Esophagus squamous epithelium (tissue), 5 donors: ENCODE data around the gene ZC2HC1C. TPM values are rescaled to one million over a fixed set of nuclear protein-coding genes. Genes with fewer than 3 reads are reported as not detected.

Experiments
- DNase-seq: peaks from one replicate; lab custom pipeline; 2025; lab: John Stamatoyannopoulos, UW
- H3K27ac ChIP-seq, 4 donors: fragments of 200-600 bp; sonication (generic); one replicate each; pipeline ENCODE4 v1.5.1; 2016 to 2019; ENCODE audit warnings: mild to moderate bottlenecking in 1 of 4
- H3K27me3 ChIP-seq, 4 donors: fragments of 200-600 bp; sonication (generic); 1 replicate in 3 of 4; 2 replicates in 1 of 4; pipeline versions ENCODE4 v1.5.1 to v1.6.0; 2017 to 2021; ENCODE audit warnings: antibody characterized with exemption in 1 of 4
- H3K36me3 ChIP-seq, 3 donors: fragments of 200-600 bp; sonication (generic); one replicate each; pipeline ENCODE4 v1.5.1; 2016 to 2019
- H3K4me1 ChIP-seq, 3 donors: fragments of 200-600 bp; sonication (generic); one replicate each; pipeline ENCODE4 v1.5.1; 2017 to 2019
- H3K4me3 ChIP-seq, 4 donors: fragments of 200-600 bp; sonication (generic); 1 replicate in 3 of 4; 2 replicates in 1 of 4; pipeline ENCODE4 v1.5.1; 2016 to 2019; ENCODE audit warnings: mild to moderate bottlenecking in 2 of 4, moderate library complexity in 1 of 4
- H3K9me3 ChIP-seq, 3 donors: fragments of 200-600 bp; sonication (generic); one replicate each; pipeline ENCODE4 v1.5.1; 2016 to 2019
- POLR2A ChIP-seq, 4 donors: fragments of 450-650 bp; IDR thresholded peaks; one replicate each; pipeline ENCODE4 v1.6.1; 2017; ENCODE audit warnings: antibody characterized with exemption in 4 of 4, mild to moderate bottlenecking in 4 of 4, moderate library complexity in 3 of 4
- WGBS, 2 donors: methylation state at CpG; one replicate each; pipeline ENCODE4 v1.1.5; 2018; 5-methylcytosine and 5-hydroxymethylcytosine counted together
- intact Hi-C: fragments of 100-400 bp; cut with DNase I; formaldehyde crosslinking; loops from one replicate; pipeline ENCODE4 v1.15.0; 2022
- total RNA-seq, 4 donors: library from RNA; depleted of rRNA; stranded (reverse); fragments of >200 nt; gene quantifications; one replicate each; pipeline ENCODE4 v1.1.0, GENCODE V29; 2016
- TF ChIP-seq, protein P1 (sequence below), 6 experiments: fragments of 450-650 bp in 4 of 6; fragments of 200-600 bp in 2 of 6; sonication (generic) in 2 of 6; IDR thresholded peaks; one replicate each; pipeline ENCODE4 v1.5.1; 2016 to 2019; ENCODE audit warnings: antibody characterized with exemption in 6 of 6, mild to moderate bottlenecking in 4 of 6, moderate library complexity in 4 of 6
- donor health status: DM: yes; HTN: yes; CAD: no.

The ZC2HC1C gene
- total RNA-seq, 4 donors from 2014 or later = 0.64 to 5.0 (median 2.2) TPM

DNA sequence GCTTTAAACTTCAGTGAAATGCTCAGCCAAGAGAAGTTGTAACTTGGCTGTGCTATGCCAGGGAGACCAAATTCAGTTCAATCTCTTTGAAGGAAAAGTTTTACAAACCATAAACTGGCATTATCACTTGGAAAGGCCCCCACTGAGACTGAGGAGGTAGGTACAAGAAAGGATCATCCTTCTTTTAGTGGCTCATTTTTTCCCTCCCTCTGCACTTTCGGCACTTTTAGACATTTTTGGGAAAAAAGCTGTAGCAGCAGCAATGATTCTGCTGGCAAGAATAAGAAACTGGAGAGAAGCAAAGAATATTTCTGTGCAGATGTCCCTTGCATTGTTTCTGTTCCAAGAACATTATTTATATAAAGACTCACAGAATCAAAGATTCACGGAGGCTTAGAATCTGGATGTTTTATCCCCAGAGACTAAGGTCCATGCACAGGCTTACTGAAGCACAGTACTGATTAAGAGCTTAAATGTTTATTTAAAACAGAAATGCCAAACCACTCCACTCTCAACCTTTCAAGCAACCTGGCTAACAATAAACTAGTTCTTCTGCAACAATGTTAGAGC, 12.3 kb downstream of the ZC2HC1C start:
- intact Hi-C loops = loop anchor here (5.0 to 10.0 kb wide), 3 partner anchors 77 to 167 kb away; partner anchors contain the start of gene EIF2B2
- Histone ChIP-seq H3K9me3 (no peaks in the 10 kb centered on the region), H3K4me1 (peaks cover 6 to 60% (median 13%) of the 10 kb centered on the region in 3 donors), H3K27ac (peak overlapping the region in 3 of 4 donors; percentile 14 to 65 (median 54)), H3K27me3 (no peaks in the 10 kb centered on the region), H3K4me3 (peak overlapping the region in 1 of 4 donors; percentile 0), H3K36me3 (peaks cover 0 to 48% (median 34%) of the 10 kb centered on the region in 3 donors)
- no peak for DNase-seq
- TF ChIP-seq POLR2A (IDR thresholded peaks at IDR 0.05) = no peak
- TF ChIP-seq, protein P1, sequence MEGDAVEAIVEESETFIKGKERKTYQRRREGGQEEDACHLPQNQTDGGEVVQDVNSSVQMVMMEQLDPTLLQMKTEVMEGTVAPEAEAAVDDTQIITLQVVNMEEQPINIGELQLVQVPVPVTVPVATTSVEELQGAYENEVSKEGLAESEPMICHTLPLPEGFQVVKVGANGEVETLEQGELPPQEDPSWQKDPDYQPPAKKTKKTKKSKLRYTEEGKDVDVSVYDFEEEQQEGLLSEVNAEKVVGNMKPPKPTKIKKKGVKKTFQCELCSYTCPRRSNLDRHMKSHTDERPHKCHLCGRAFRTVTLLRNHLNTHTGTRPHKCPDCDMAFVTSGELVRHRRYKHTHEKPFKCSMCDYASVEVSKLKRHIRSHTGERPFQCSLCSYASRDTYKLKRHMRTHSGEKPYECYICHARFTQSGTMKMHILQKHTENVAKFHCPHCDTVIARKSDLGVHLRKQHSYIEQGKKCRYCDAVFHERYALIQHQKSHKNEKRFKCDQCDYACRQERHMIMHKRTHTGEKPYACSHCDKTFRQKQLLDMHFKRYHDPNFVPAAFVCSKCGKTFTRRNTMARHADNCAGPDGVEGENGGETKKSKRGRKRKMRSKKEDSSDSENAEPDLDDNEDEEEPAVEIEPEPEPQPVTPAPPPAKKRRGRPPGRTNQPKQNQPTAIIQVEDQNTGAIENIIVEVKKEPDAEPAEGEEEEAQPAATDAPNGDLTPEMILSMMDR (IDR thresholded peaks at IDR 0.05) = no peak
- 41 to 78% methylated on average over 2 of the region's 2 CpGs for WGBS, 2 donors

DNA sequence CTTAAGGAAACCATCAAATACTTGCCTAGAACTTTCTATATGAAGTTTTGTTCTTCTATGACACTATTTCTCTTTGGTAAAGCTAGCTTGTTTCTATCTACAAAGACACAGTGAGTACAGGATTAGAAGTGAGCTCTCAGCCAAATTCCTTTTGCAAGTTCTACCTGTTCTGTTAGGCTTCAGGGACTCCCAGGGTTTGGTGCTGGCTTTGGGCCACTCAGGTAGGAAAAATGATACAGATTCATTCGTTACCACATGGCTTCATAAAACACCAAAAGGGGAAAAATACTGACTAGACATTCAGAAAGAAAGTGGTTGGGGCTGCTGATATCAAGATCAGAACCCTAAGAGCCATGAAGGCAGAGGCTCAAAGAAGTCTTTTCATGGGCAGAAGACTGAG, 13.8 kb downstream of the ZC2HC1C start:
- no peaks in the 10 kb centered on the region for H3K9me3 ChIP-seq
- H3K36me3 ChIP-seq = peaks cover 2 to 63% (median 43%) of the 10 kb centered on the region in 3 donors
- H3K27me3 ChIP-seq = no peaks in the 10 kb centered on the region
- no peak for DNase-seq
- no peak overlapping the region for H3K4me3 ChIP-seq
- peak overlapping the region in 2 of 4 donors; percentile 14 to 25 for H3K27ac ChIP-seq
- intact Hi-C loops = loop anchor here (5.0 to 10.0 kb wide), 3 partner anchors 78 to 168 kb away; partner anchors contain the start of gene EIF2B2
- peaks cover 6 to 62% (median 13%) of the 10 kb centered on the region in 3 donors for H3K4me1 ChIP-seq
- no peak for TF ChIP-seq POLR2A (IDR thresholded peaks at IDR 0.05)
- TF ChIP-seq, protein P1 (IDR thresholded peaks at IDR 0.05) = no peak
- WGBS, 2 donors = 25 to 80% methylated on average over 1 of the region's 1 CpG

DNA sequence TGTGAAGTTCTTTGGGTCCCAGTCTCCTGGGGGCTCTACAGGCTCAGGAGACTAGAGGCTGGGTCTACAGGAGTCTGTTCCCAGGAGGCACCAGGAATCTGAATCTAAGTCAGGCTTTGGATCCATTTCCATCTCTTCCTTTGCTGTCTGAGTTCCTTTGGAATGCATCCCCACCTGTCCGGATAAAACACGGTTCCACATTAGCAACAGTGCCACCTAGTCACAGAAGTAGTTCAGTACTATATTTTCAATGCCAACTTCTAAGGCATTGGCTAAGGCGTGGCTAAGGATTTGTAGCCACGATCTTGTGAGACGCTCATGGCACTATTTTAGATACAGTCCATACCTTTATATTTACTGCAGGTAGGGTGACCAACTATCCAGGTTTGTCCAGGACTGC, 15.1 kb downstream of the ZC2HC1C start:
- intact Hi-C loops = loop anchor here (5.0 to 10.0 kb wide), 3 partner anchors 80 to 170 kb away; partner anchors contain the start of gene EIF2B2
- no peaks in the 10 kb centered on the region for H3K9me3 ChIP-seq
- no peak for DNase-seq
- H3K4me1 ChIP-seq = peaks cover 6 to 59% (median 13%) of the 10 kb centered on the region in 3 donors
- H3K36me3 ChIP-seq = peaks cover 3 to 76% (median 45%) of the 10 kb centered on the region in 3 donors
- peak overlapping the region in 2 of 4 donors; percentile 40 to 55 for H3K27ac ChIP-seq
- WGBS, 2 donors = 30 to 48% methylated on average over 5 of the region's 5 CpGs
- TF ChIP-seq, protein P1 (IDR thresholded peaks at IDR 0.05) = peak in 5 of 6 experiments; percentile 29 to 64 (median 34)
- TF ChIP-seq POLR2A (IDR thresholded peaks at IDR 0.05) = no peak
- H3K27me3 ChIP-seq = no peaks in the 10 kb centered on the region
- H3K4me3 ChIP-seq = no peak overlapping the region

DNA sequence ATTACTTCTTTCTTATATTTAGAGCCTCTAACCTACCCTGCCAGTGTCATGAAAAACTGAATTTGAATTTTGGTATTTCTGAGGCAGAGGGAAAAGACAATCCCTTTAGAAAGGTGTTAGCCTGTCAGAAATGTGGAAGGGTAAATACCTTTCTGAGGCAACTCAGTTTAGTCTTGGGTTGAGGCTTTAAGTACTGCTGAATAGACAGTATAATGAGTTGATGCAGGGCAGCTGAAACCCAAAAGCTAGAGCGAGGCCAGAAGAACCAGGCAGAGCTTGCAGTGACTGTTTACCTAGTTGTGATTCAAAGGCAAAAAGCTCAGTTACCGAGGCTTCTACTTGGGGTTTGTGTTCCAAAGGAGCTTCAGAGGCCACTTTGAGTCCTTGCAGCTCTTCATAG, 18.7 kb downstream of the ZC2HC1C start:
- intact Hi-C loops = loop anchor here (10.0 kb wide), 2 partner anchors 83 to 173 kb away; partner anchors contain the start of gene EIF2B2
- H3K27me3 ChIP-seq = no peaks in the 10 kb centered on the region
- no peaks in the 10 kb centered on the region for H3K9me3 ChIP-seq
- TF ChIP-seq, protein P1 (IDR thresholded peaks at IDR 0.05) = no peak
- no peak for TF ChIP-seq POLR2A (IDR thresholded peaks at IDR 0.05)
- no peak for DNase-seq
- WGBS, 2 donors = 72 to 75% methylated on average over 2 of the region's 2 CpGs
- H3K27ac ChIP-seq = no peak overlapping the region
- peaks cover 0 to 27% (median 5%) of the 10 kb centered on the region in 3 donors for H3K4me1 ChIP-seq
- no peak overlapping the region for H3K4me3 ChIP-seq
- H3K36me3 ChIP-seq = peaks cover 3 to 100% (median 52%) of the 10 kb centered on the region in 3 donors
